Gastrocnemius medialis (tissue), 4 donors: ENCODE measurements around the gene ICE1. TPM values are rescaled to one million over a fixed set of nuclear protein-coding genes. Genes with fewer than 3 reads are reported as not detected.
A peak's percentile ranks its signal among the peaks of the same experiment; 100 is the strongest.

Experiments
- ATAC-seq, 2 donors: fragments of 150-250 bp; one replicate each; pipeline ENCODE4 v1.9.1; 2016
- DNase-seq, 2 donors: peaks; one replicate each; pipeline ENCODE4 v3.0.0-alpha.2; 2019
- H3K27ac ChIP-seq, 4 donors: fragments of 200-600 bp; sonication (generic); 1 replicate in 1 of 4; 2 replicates in 3 of 4; pipeline ENCODE4 v1.5.1; 2016 to 2018; ENCODE audit warnings: mild to moderate bottlenecking in 2 of 4, moderate library complexity in 1 of 4
- H3K27me3 ChIP-seq, 3 donors: fragments of 200-600 bp; sonication (generic) in 2 of 3; 1 replicate in 1 of 3; 2 replicates in 2 of 3; pipeline versions ENCODE4 v1.5.1 to v1.6.0; 2016 to 2019; ENCODE audit warnings: mild to moderate bottlenecking in 1 of 3, moderate library complexity in 1 of 3
- H3K36me3 ChIP-seq, 2 donors: fragments of 200-600 bp; sonication (generic) in 1 of 2; one replicate each; pipeline ENCODE4 v1.5.1; 2017 to 2018
- H3K4me1 ChIP-seq, 2 donors: fragments of 200-600 bp; sonication (generic) in 1 of 2; one replicate each; pipeline ENCODE4 v1.5.1; 2016 to 2017; ENCODE audit warnings: mild to moderate bottlenecking in 2 of 2
- H3K4me3 ChIP-seq, 4 donors: fragments of 200-600 bp; sonication (generic) in 3 of 4; 1 replicate in 1 of 4; 2 replicates in 3 of 4; pipeline ENCODE4 v1.5.1; 2016 to 2019; ENCODE audit warnings: mild to moderate bottlenecking in 2 of 4
- H3K9me3 ChIP-seq, 3 donors: fragments of 200-600 bp; sonication (generic) in 2 of 3; 1 replicate in 1 of 3; 2 replicates in 2 of 3; pipeline ENCODE4 v1.5.1; 2016 to 2019
- CTCF ChIP-seq, 5 experiments: fragments of 450-650 bp in 3 of 5; fragments of 200-600 bp in 2 of 5; sonication (generic) in 2 of 5; IDR thresholded peaks in 4 of 5; conservative IDR thresholded peaks in 1 of 5; 1 replicate in 4 of 5; 2 replicates in 1 of 5; pipeline ENCODE4 v1.5.1; 2016 to 2019; ENCODE audit warnings: antibody characterized with exemption in 5 of 5, mild to moderate bottlenecking in 3 of 5, moderate library complexity in 3 of 5
- POLR2A ChIP-seq, 2 donors: fragments of 450-650 bp; IDR thresholded peaks; one replicate each; pipeline ENCODE4 v1.6.1; 2017; ENCODE audit warnings: antibody characterized with exemption in 2 of 2, mild to moderate bottlenecking in 2 of 2, moderate library complexity in 2 of 2
- in situ Hi-C, 4 donors: fragments of 200-750 bp; cut with MboI; loops; one replicate each; pipeline versions ENCODE4 v1.15.0 to v1.8.0; 2017; ENCODE audit warnings: low sequenced_read_pairs in 4 of 4
- intact Hi-C: fragments of 100-400 bp; cut with DNase I; formaldehyde crosslinking; loops from one replicate; pipeline ENCODE4 v1.15.1; 2023; ENCODE audit warnings: low total_unique reads
- total RNA-seq, 4 donors: library from RNA; depleted of rRNA; stranded (reverse); fragments of >200 nt; gene quantifications; one replicate each; pipeline versions ENCODE4 v1.1.0 to v1.2.3, GENCODE V29; 2016

Gene ICE1
- total RNA-seq, 4 donors from 2014 or later: 24.9 to 34.7 (median 32.7) TPM

- DNase-seq: no peak
- Histone ChIP-seq H3K27me3 (no peaks in the 10 kb centered on the region), H3K27ac (no peak overlapping the region), H3K36me3 (no peaks in the 10 kb centered on the region), H3K4me3 (no peak overlapping the region), H3K4me1 (peaks cover 6 to 7% of the 10 kb centered on the region in 2 donors), H3K9me3 (no peaks in the 10 kb centered on the region)
- no peak for ATAC-seq
- in situ Hi-C loops (loop anchor here in 3 of 4 donors (25.0 kb wide), 2 partner anchors 531 to 556 kb away; no protein-coding TSS in a partner anchor), intact Hi-C loops (loop anchor here (2.0 kb wide), 2 partner anchors 23 to 549 kb away; no protein-coding TSS in a partner anchor)
- TF ChIP-seq POLR2A (IDR thresholded peaks at IDR 0.05): no peak
- no peak for TF ChIP-seq CTCF (IDR thresholded peaks at IDR 0.05 in 4 of 5, conservative IDR thresholded peaks at IDR 0.05 in 1 of 5)
Observed at GRCh38 chr5:5418006-5418405, 4.5 kb upstream of the ICE1 start.

GRCh38 chr5:5418764-5419163 lies 3.7 kb upstream of the ICE1 start:
- no peak overlapping the region for H3K27ac ChIP-seq
- no peak overlapping the region for H3K4me3 ChIP-seq
- H3K4me1 ChIP-seq: peaks cover 13 to 14% of the 10 kb centered on the region in 2 donors
- H3K36me3 ChIP-seq: no peaks in the 10 kb centered on the region
- H3K27me3 ChIP-seq: no peaks in the 10 kb centered on the region
- no peak for ATAC-seq
- TF ChIP-seq POLR2A (IDR thresholded peaks at IDR 0.05) (no peak), CTCF (IDR thresholded peaks at IDR 0.05 in 4 of 5, conservative IDR thresholded peaks at IDR 0.05 in 1 of 5) (no peak)
- DNase-seq: no peak
- in situ Hi-C loops: loop anchor here in 3 of 4 donors (25.0 kb wide), 2 partner anchors 531 to 556 kb away; no protein-coding TSS in a partner anchor
- intact Hi-C loops: loop anchor here (1.0 to 2.0 kb wide), 3 partner anchors 24 to 550 kb away; no protein-coding TSS in a partner anchor
- H3K9me3 ChIP-seq: no peaks in the 10 kb centered on the region

- Histone ChIP-seq H3K9me3 (no peaks in the 10 kb centered on the region), H3K36me3 (no peaks in the 10 kb centered on the region), H3K4me3 (no peak overlapping the region), H3K27ac (no peak overlapping the region), H3K4me1 (peaks cover 21 to 22% of the 10 kb centered on the region in 2 donors), H3K27me3 (no peaks in the 10 kb centered on the region)
- in situ Hi-C loops (loop anchor here in 3 of 4 donors (25.0 kb wide), 2 partner anchors 532 to 557 kb away; no protein-coding TSS in a partner anchor), intact Hi-C loops (loop anchor here (1.0 to 10.0 kb wide), 4 partner anchors 25 to 1295 kb away; partner anchors contain the start of gene TENT4A)
- no peak for DNase-seq
- peak; percentile 58 to 70 (median 62) for TF ChIP-seq CTCF (IDR thresholded peaks at IDR 0.05 in 4 of 5, conservative IDR thresholded peaks at IDR 0.05 in 1 of 5)
- TF ChIP-seq POLR2A (IDR thresholded peaks at IDR 0.05): no peak
- no peak for ATAC-seq
Observed at GRCh38 chr5:5419291-5420210, 2.9 kb upstream of the ICE1 start.

GRCh38 chr5:5420251-5420650 lies 2.2 kb upstream of the ICE1 start:
- H3K36me3 ChIP-seq: no peaks in the 10 kb centered on the region
- intact Hi-C loops (loop anchor here (10.0 kb wide), 1 partner anchor 1295 kb away; the partner anchor contains the start of gene TENT4A), in situ Hi-C loops (loop anchor here in 3 of 4 donors (25.0 kb wide), 2 partner anchors 533 to 558 kb away; no protein-coding TSS in a partner anchor)
- no peaks in the 10 kb centered on the region for H3K9me3 ChIP-seq
- H3K27me3 ChIP-seq: no peaks in the 10 kb centered on the region
- TF ChIP-seq POLR2A (IDR thresholded peaks at IDR 0.05): no peak
- no peak for TF ChIP-seq CTCF (IDR thresholded peaks at IDR 0.05 in 4 of 5, conservative IDR thresholded peaks at IDR 0.05 in 1 of 5)
- DNase-seq: no peak
- H3K4me1 ChIP-seq: peaks cover 27 to 29% of the 10 kb centered on the region in 2 donors
- no peak for ATAC-seq
- H3K4me3 ChIP-seq: no peak overlapping the region
- H3K27ac ChIP-seq: no peak overlapping the region
